Astrocyte (in vitro differentiated cells and primary cell): ENCODE measurements around the gene TMOD1.

Experiments used
- CTCF ChIP-seq: IDR thresholded peaks from 2 replicates; pipeline ENCODE4 v1.5.1; 2011; ENCODE audit warnings: low read depth, mild to moderate bottlenecking, inconsistent platforms, low read length, moderate library complexity; ENCODE audit not compliant: insufficient read depth
- EZH2 ChIP-seq: IDR thresholded peaks from 2 replicates; pipeline ENCODE4 v1.6.1; 2012; ENCODE audit warnings: mild to moderate bottlenecking, low read length, inconsistent platforms; ENCODE audit not compliant: insufficient read depth

- TF ChIP-seq CTCF = no peak
- TF ChIP-seq EZH2 = no peak
Observed at GRCh38 chr9:97579914-97580313, 78.4 kb downstream of the TMOD1 start.
